NCI-H82 (cell line): Measurements from ENCODE around the gene CHAMP1.
A peak's percentile ranks its signal among the peaks of the same experiment; 100 is the strongest.
"Not testable (repeated sequence)": the region's sequence is repeated elsewhere in the genome, so short reads cannot be mapped to it uniquely, and the experiment has no call there.

Source experiments
- DNase-seq: peaks from one replicate; lab custom pipeline; 2025; lab: John Stamatoyannopoulos, UW

The CHAMP1 gene

DNA sequence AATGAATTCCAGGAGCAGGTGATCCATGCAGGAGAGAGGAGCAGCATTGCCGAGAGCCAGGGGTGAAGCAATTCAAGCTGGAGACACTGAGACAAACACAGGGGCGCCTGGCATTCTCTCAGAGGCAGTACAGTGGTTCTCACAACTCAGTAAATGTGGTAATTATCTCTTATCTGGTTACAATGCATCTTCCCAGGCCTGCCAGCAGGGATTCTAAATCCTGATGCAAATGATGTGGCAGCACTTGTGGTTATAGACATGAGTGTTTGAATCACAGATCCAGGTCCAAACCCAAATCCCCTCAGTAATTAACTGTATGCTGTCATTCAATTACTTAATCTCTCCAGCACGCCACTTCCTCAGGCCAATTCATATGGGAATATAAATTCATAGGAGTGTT, 19.6 kb downstream of the CHAMP1 start:
- DNase-seq, result peak; percentile 21

DNA sequence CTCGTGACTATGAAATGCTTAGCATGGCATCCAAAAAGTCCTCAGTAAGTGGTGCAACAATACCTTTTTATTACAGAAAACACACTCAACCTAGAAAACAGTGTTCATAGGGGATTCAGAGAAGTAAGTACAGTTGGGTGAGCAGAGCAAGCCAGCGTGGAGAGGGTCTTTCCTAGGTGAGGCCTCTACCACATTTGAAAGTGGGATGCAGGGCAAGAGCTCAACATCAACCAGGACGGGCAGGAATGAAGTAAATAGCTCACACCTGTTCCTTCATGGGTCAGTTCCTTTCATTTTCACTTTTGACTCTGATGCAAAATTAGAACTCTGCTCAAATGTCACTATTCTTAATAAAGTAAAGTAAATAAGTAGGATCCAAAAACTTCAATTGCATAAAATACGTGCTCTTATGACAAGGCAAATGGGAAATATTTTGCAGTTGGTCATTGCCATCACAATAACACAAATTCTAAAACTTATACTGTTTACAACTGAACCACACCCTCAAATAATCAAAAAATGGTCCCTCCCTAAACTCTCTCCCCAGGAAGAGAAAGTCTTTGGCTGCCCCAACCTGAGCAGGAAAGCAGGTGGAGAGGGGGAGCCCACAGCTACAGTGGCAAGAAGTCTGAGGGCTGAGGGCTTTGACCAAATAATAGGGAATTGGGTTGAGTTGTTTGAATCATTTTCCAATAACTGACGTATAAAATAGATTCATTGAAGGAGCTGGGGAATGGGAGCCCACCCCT, 20.2 kb downstream of the CHAMP1 start:
- DNase-seq, result no peak

DNA sequence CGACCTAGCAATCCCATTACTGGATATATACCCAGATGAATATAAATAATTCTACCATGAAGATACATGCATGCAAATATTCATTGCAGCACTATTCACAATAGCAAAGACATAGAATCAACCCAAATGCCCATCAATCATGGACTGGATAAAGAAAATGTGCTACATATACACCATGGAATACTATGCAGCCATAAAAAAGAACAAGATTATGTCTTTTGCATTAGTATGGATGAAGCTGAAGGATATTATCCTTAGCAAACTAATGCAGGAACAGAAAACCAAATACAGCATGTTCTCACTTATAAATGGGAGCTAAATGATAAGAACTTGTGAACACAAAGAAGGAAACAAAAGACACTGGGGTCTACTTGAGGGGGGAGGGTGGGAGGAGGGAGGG, 22.2 kb downstream of the CHAMP1 start:
- not testable (repeated sequence) for DNase-seq

DNA sequence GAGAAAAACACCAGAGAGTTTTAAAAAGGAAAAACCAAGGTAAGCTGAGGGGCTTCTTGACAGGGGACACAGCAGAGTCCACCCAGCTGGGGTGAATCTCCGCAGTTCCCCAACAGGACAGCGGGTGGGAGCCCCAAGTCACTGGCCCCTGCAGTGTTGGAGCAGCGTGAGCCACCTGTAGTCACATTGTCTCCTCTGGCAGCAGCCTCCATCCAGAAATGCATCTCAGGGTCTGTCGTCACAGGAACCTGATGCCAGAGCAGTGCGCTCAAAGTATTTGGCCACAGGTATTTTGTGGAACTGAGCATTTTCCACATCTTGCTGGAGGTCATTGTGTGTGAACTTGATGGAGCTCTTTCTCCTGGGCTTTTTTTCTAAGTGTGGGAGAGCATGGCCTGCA, 24.7 kb downstream of the CHAMP1 start:
- DNase-seq, result no peak

DNA sequence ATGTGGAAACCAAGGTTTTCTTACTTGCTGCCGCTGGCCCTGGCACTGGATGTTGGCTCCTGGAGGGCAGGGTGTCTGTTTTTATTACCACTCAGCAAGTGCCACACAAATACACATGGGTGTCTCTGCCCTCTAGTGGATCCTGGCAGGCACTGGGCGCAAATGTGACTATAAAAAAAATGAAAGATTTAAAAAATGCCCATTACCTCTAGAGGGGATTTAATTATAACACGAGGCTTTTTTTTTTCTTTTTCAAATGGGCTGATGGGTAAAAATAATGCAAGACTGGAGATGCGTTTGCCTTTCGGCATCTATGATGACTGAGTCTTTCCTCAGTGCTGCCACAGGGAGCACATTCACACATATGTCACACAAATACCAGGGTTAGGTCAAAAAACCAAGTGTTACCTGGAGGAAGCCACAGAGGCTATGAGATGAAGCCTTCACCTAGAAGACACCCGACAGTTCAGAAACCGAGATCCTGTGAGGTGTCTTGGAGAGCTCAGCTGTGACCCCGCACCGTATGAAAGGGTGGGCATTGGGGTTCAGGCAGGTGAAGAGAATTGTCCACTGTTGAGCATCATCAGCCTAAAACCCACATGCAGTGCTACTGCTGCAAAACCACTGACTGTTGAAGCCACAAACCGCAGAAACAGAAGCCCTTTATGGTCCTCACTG, 25.7 kb downstream of the CHAMP1 start:
- peak; percentile 69 for DNase-seq

DNA sequence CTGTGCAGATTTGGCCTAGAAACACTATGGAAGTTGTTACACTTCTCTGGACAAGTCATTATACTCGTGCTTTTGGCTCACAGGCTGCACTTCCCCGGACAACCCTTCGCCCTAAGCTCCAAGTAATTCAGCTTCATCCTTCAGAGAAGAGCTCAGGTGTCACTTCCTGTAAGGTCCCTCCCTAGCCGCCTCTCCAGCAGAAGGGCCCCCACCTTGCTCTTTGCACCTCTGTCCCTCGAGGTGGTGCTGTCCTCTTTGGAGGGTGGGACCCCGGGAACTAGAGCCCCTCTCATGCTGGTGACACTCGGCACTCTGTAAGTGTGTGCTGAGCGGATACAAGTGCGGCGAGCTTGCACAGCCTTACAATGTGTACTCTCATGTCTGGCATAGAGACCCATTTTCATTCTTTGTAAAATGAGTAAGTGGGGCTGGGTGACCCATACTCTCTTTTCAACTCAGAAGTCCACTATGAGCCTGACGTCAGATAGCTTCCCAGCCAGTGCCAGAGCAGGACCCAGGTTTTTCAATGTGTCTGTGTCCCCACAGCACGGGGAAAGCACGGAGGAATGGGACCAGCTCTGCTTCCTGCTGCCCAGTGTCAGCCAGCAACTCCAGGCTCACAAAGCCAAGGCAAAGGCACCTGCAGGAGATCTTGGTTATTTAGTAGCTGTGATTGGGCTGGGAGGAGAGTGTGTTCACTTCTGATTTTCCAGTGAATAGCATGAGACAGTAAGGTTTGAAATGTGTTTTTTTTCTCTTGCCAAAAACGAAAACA, 26.9 kb downstream of the CHAMP1 start:
- DNase-seq, result peak; percentile 14

DNA sequence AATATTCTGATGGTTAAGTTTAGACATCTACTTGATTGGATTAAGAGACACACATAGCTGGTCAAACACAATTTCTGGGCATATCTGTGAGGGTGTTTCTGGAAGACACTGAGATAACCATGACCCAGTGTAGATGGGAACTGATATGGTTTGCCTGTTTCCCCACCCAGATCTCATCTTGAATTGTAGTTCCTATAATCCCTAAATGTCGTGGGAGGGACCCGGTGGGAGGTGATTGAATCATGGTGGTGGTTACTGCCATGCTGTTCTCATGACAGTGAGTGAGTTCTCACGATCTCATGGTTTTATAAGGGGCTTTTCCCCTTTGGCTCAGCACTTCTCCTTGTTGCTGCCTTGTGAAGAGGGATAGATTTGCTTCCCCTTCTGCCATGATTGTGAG, 33.0 kb downstream of the CHAMP1 start:
- DNase-seq, result not testable (repeated sequence)

DNA sequence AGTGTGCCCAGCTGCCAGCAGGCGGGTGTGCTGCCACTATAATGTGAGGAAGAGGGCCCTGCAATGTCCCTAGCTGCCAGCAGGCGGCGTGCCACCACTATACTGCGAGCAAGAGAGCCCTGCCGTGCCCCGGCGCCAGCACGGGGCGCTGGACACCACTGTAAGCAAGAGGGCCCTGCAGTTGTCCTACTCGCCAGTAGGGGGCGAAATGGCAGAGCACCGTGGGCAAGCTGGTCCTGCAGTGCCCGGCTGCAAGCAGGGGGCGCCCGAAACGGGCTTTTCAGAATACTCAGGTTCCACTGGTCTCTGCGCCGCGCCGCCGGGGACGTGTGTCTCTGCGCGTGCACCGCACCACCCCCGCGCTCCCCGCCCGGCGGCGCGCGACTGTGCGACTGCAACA, 38.5 kb downstream of the CHAMP1 start:
- DNase-seq, result peak; percentile 31

DNA sequence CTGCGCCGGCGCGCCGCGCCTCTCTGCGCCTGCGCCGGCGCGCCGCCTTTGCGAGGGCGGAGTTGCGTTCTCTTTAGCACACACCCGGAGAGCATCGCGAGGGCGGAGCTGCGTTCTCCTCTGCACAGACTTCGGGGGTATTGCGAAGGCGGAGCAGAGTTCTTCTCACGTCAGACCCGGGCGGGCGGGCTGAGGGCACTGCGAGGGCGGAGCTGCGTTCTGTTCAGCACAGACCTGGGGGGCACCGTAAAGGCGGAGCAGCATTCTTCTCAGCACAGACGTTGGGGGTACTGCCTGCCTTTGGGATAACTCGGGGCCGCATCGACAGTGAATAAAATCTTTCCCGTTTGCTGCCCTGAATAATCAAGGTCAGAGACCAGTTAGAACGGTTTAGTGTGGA, 39.1 kb downstream of the CHAMP1 start:
- not testable (repeated sequence) for DNase-seq
